ENCODE data around the gene USP4.
"Not testable (repeated sequence)": the region's sequence is repeated elsewhere in the genome, so short reads cannot be mapped to it uniquely, and the experiment has no call there.

Gene USP4

GRCh38 chr3:49329186-49329585, 10.7 kb downstream of the USP4 start:
- Mint-ChIP-seq H3K27me3 (ENCODE audit: low read depth) (no peaks in the 10 kb centered on the region), H3K4me1 (ENCODE audit: low read depth) (peaks cover 5% of the 10 kb centered on the region), H3K9me3 (no peaks in the 10 kb centered on the region), H3K36me3 (ENCODE audit: low read depth) (peaks cover 40% of the 10 kb centered on the region), H3K27ac (no peak overlapping the region), H3K4me3 (no peak overlapping the region)

GRCh38 chr3:49328350-49328749, 11.5 kb downstream of the USP4 start:
- H3K27me3 Mint-ChIP-seq (ENCODE audit: low read depth); H3K9me3 Mint-ChIP-seq; H3K27ac Mint-ChIP-seq; H3K4me1 Mint-ChIP-seq (ENCODE audit: low read depth); H3K4me3 Mint-ChIP-seq: not testable (repeated sequence)
- peaks cover 37% of the 10 kb centered on the region for H3K36me3 Mint-ChIP-seq (ENCODE audit: low read depth)

- Mint-ChIP-seq H3K9me3 (no peaks in the 10 kb centered on the region), H3K4me1 (ENCODE audit: low read depth) (no peaks in the 10 kb centered on the region), H3K4me3 (no peak overlapping the region), H3K36me3 (ENCODE audit: low read depth) (peaks cover 32% of the 10 kb centered on the region), H3K27me3 (ENCODE audit: low read depth) (no peaks in the 10 kb centered on the region), H3K27ac (no peak overlapping the region)
Measured at GRCh38 chr3:49327485-49327884, 12.4 kb downstream of the USP4 start.

GRCh38 chr3:49324768-49325167, 15.1 kb downstream of the USP4 start:
- no peaks in the 10 kb centered on the region for H3K9me3 Mint-ChIP-seq
- H3K36me3 Mint-ChIP-seq (ENCODE audit: low read depth) = peaks cover 47% of the 10 kb centered on the region
- H3K4me1 Mint-ChIP-seq (ENCODE audit: low read depth) = no peaks in the 10 kb centered on the region
- H3K4me3 Mint-ChIP-seq = no peak overlapping the region
- H3K27me3 Mint-ChIP-seq (ENCODE audit: low read depth) = no peaks in the 10 kb centered on the region
- H3K27ac Mint-ChIP-seq = no peak overlapping the region

GRCh38 chr3:49316696-49317457, 23.0 kb downstream of the USP4 start:
- Mint-ChIP-seq H3K9me3 (no peaks in the 10 kb centered on the region), H3K27ac (no peak overlapping the region), H3K27me3 (ENCODE audit: low read depth) (no peaks in the 10 kb centered on the region), H3K36me3 (ENCODE audit: low read depth) (peaks cover 20% of the 10 kb centered on the region), H3K4me3 (no peak overlapping the region), H3K4me1 (ENCODE audit: low read depth) (no peaks in the 10 kb centered on the region)

- no peaks in the 10 kb centered on the region for H3K27me3 Mint-ChIP-seq (ENCODE audit: low read depth)
- no peak overlapping the region for H3K4me3 Mint-ChIP-seq
- peaks cover 2% of the 10 kb centered on the region for H3K4me1 Mint-ChIP-seq (ENCODE audit: low read depth)
- no peaks in the 10 kb centered on the region for H3K9me3 Mint-ChIP-seq
- no peak overlapping the region for H3K27ac Mint-ChIP-seq
- H3K36me3 Mint-ChIP-seq (ENCODE audit: low read depth) = peaks cover 19% of the 10 kb centered on the region
Measured at GRCh38 chr3:49313896-49314688, 25.8 kb downstream of the USP4 start.

GRCh38 chr3:49311283-49311682, 28.6 kb downstream of the USP4 start:
- Mint-ChIP-seq H3K36me3 (ENCODE audit: low read depth) (peaks cover 24% of the 10 kb centered on the region), H3K27ac (no peak overlapping the region), H3K27me3 (ENCODE audit: low read depth) (no peaks in the 10 kb centered on the region), H3K4me3 (no peak overlapping the region), H3K9me3 (no peaks in the 10 kb centered on the region), H3K4me1 (ENCODE audit: low read depth) (peaks cover 2% of the 10 kb centered on the region)

- H3K27ac Mint-ChIP-seq = no peak overlapping the region
- H3K36me3 Mint-ChIP-seq (ENCODE audit: low read depth) = peaks cover 26% of the 10 kb centered on the region
- no peak overlapping the region for H3K4me3 Mint-ChIP-seq
- H3K9me3 Mint-ChIP-seq = no peaks in the 10 kb centered on the region
- no peaks in the 10 kb centered on the region for H3K27me3 Mint-ChIP-seq (ENCODE audit: low read depth)
- H3K4me1 Mint-ChIP-seq (ENCODE audit: low read depth) = peaks cover 2% of the 10 kb centered on the region
Measured at GRCh38 chr3:49310677-49311076, 29.2 kb downstream of the USP4 start.

GRCh38 chr3:49305608-49306007, 34.2 kb downstream of the USP4 start:
- peaks cover 34% of the 10 kb centered on the region for H3K36me3 Mint-ChIP-seq (ENCODE audit: low read depth)
- no peak overlapping the region for H3K4me3 Mint-ChIP-seq
- H3K27me3 Mint-ChIP-seq (ENCODE audit: low read depth) = no peaks in the 10 kb centered on the region
- no peaks in the 10 kb centered on the region for H3K9me3 Mint-ChIP-seq
- no peak overlapping the region for H3K27ac Mint-ChIP-seq
- peaks cover 8% of the 10 kb centered on the region for H3K4me1 Mint-ChIP-seq (ENCODE audit: low read depth)

GRCh38 chr3:49302613-49303012, 37.2 kb downstream of the USP4 start:
- peak overlapping the region; percentile 57 for H3K27ac Mint-ChIP-seq
- peaks cover 8% of the 10 kb centered on the region for H3K4me1 Mint-ChIP-seq (ENCODE audit: low read depth)
- H3K36me3 Mint-ChIP-seq (ENCODE audit: low read depth) = peaks cover 43% of the 10 kb centered on the region
- no peak overlapping the region for H3K4me3 Mint-ChIP-seq
- no peaks in the 10 kb centered on the region for H3K27me3 Mint-ChIP-seq (ENCODE audit: low read depth)
- no peaks in the 10 kb centered on the region for H3K9me3 Mint-ChIP-seq

- H3K4me3 Mint-ChIP-seq = no peak overlapping the region
- no peak overlapping the region for H3K27ac Mint-ChIP-seq
- H3K4me1 Mint-ChIP-seq (ENCODE audit: low read depth) = peaks cover 8% of the 10 kb centered on the region
- peaks cover 43% of the 10 kb centered on the region for H3K36me3 Mint-ChIP-seq (ENCODE audit: low read depth)
- no peaks in the 10 kb centered on the region for H3K9me3 Mint-ChIP-seq
- no peaks in the 10 kb centered on the region for H3K27me3 Mint-ChIP-seq (ENCODE audit: low read depth)
Measured at GRCh38 chr3:49300595-49300994, 39.3 kb downstream of the USP4 start.

- Mint-ChIP-seq H3K9me3 (no peaks in the 10 kb centered on the region), H3K4me3 (no peak overlapping the region), H3K27me3 (ENCODE audit: low read depth) (no peaks in the 10 kb centered on the region), H3K36me3 (ENCODE audit: low read depth) (peaks cover 47% of the 10 kb centered on the region), H3K4me1 (ENCODE audit: low read depth) (peaks cover 8% of the 10 kb centered on the region), H3K27ac (peak overlapping the region; percentile 62)
Measured at GRCh38 chr3:49298511-49298910, 41.3 kb downstream of the USP4 start.

- H3K36me3 Mint-ChIP-seq (ENCODE audit: low read depth) = peaks cover 49% of the 10 kb centered on the region
Measured at GRCh38 chr3:49296781-49297411, 43.0 kb downstream of the USP4 start.

GRCh38 chr3:49295489-49296058, 44.3 kb downstream of the USP4 start:
- Mint-ChIP-seq H3K4me3 (no peak overlapping the region), H3K36me3 (ENCODE audit: low read depth) (peaks cover 46% of the 10 kb centered on the region), H3K4me1 (ENCODE audit: low read depth) (no peaks in the 10 kb centered on the region), H3K27me3 (ENCODE audit: low read depth) (no peaks in the 10 kb centered on the region), H3K27ac (no peak overlapping the region), H3K9me3 (no peaks in the 10 kb centered on the region)

More at GRCh38 chr3:49296781-49297411, 43.0 kb downstream of the USP4 start:
- no peaks in the 10 kb centered on the region for H3K4me1 Mint-ChIP-seq (ENCODE audit: low read depth)
- H3K27me3 Mint-ChIP-seq (ENCODE audit: low read depth) = no peaks in the 10 kb centered on the region
- no peaks in the 10 kb centered on the region for H3K9me3 Mint-ChIP-seq
- no peak overlapping the region for H3K4me3 Mint-ChIP-seq
- peak overlapping the region; percentile 24 for H3K27ac Mint-ChIP-seq

Data from T-helper 1 cell treated with Interleukin-12 subunit alpha and Interleukin-12 subunit beta and Interleukin-4 antibody, amounts not matched to agents 30 μg/mL and 1 μg/mL, for 36 hours (primary cell).